NCI-H2227 treated with DMSO at 0.1 percent for 48 hours (cell line): ENCODE results near the gene ITIH4.

Source experiments
- DNase-seq: peaks from one replicate; lab custom pipeline; 2025; lab: John Stamatoyannopoulos, UW

The ITIH4 gene

DNA sequence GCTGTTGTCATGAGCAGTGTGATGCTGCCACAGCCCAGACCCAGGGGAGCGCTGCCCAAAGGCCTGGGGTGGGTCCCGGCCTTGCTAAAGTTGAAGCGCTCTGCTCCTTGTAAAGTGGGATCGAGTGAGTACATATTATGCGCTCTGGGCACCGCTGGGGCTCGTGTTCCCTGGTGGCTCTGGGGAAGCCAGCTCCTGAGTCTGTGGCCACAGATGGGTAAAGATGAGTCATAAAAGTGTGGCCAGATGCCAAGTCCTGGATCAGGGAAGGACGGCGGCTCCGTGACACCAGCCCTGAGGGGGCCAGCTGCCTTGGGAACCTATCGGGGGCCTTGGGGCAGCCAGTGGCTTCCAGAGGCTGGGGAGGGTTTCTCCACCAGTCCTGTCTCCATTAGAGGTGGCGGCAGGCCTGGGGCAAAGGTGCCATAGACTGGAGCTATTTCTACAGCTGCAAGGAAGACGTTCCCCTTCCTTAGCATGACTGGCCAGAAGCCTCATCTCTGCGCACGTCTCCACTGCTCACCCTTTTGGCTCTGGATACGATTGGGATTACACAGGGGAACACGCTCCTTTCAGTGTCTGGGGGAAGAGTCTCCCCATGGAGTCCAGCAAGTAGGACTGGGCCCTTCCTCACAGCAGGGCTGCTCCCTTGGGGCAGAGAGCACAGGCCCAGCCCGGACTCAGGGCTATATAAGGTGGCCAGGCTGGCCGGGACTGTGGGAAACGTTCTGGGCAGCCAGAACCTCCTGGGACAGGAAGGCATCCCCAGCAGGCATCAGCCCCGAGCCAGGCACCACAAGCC, 1.2 kb upstream of the ITIH4 start:
- no peak for DNase-seq

DNA sequence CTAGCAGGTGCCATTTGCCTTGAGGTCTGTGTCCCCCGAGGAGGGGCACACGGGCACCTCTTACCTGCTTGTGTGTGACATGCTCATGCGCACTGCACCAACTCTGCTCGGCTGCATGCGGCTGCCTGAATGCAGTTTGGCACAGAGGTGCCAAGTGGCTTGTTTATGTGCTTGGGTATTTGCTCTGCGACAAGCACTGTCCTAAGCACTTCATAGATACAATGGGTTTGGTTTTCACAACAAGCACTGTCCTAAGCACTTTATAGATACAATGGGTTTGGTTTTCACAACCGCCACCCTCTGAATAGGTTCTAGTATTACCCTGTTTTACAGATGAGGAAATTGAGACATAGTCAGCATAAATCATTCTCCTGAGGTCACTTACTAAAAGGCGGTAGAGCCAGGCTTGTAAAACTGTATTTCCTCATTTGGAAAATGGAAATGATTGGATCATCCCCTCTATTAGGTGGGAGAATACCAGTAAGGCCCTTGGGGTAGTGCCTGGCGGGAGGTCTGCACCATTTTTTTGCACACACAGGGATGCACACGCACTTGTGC, 487 bp downstream of the ITIH4 start:
- no peak for DNase-seq

DNA sequence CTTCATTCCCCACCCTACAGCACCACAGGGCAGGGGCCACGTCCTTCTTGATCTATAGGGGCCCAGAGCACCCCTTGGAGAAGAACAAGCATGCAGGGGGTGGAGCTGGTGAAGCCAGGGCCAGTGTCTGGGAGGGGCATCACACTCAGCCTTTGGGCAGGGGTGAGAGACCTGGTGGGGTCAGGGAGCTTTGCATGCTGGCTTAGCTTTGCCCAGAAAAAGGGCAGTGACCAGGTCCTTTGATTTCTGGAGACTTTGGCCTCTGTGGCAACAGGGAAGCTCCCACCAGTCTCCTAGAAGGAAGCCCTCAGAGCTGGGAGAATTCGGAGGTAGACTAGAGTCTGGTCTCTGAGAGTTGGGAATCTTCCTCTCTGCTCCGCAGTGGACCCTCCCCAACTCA, 990 bp downstream of the ITIH4 start:
- DNase-seq: no peak

- DNase-seq: no peak
Measured at GRCh38 chr3:52827866-52828376, 2.6 kb downstream of the ITIH4 start.

GRCh38 chr3:52827441-52827840, 3.0 kb downstream of the ITIH4 start:
- DNase-seq: no peak

GRCh38 chr3:52824037-52824436, 6.4 kb downstream of the ITIH4 start:
- DNase-seq: no peak

GRCh38 chr3:52822363-52822762, 8.1 kb downstream of the ITIH4 start:
- DNase-seq: no peak

GRCh38 chr3:52820736-52821135, 9.7 kb downstream of the ITIH4 start:
- DNase-seq: no peak

GRCh38 chr3:52819936-52820335, 10.5 kb downstream of the ITIH4 start:
- DNase-seq: no peak

- DNase-seq: no peak
Measured at GRCh38 chr3:52817860-52818259, 12.6 kb downstream of the ITIH4 start.

DNA sequence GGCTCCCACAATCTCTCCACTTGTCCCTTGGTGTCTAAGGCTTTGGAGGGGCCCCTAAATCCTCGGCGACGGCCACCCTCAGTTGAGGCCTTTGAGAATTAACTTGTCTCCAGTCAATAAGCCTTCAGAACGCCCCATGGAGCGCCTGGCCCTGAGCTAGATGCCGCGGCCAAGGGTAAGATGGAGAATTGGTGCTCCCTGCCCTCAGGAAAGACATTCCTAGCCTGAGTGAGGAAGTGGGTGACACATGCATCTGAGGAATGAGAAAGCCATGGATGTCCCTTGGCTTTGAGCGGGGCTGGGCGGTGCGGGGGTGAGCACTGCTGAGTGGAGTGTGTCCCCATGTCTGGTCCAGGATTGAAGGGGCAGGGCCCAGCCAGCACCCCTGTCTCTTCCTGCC, 13.3 kb downstream of the ITIH4 start:
- DNase-seq: no peak

DNA sequence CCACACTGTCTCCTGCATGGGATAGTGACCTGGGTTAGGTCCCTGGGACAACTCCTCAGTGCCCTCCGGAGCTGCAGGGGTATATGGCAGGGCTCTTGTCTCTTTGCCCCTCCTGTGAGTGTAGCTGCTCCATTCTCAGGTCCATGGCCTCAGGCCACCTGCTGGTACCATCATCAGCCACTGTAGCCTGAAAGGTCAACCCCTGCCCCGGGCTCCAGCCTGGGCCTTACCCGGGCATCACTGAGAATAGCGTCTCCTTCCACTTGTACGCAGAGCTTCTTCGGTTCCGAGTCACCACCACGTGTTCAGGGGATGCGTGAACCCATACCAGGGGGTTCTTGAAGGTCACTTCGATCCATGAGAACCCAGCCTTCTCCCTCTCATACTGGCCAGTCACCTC, 13.8 kb downstream of the ITIH4 start:
- no peak for DNase-seq

DNA sequence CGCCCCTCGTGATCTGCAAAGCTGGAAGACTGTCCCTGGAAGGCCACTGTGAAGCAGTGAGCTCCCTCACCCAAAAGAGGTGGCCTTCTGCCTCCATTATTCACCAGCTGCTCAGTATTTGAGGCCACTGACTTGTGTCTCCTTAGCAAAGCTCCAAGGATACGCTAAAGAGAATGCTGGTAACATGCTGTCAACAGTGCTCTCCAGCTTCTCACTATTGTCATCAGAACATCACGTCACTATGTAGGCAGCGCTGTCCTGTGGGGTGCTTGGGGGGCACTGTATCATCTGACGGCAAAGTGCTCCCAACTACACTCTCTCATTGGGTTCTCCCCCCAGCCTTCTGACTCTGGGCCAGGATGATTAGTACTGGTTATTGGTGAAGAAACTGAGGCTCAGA, 14.3 kb downstream of the ITIH4 start:
- no peak for DNase-seq

DNA sequence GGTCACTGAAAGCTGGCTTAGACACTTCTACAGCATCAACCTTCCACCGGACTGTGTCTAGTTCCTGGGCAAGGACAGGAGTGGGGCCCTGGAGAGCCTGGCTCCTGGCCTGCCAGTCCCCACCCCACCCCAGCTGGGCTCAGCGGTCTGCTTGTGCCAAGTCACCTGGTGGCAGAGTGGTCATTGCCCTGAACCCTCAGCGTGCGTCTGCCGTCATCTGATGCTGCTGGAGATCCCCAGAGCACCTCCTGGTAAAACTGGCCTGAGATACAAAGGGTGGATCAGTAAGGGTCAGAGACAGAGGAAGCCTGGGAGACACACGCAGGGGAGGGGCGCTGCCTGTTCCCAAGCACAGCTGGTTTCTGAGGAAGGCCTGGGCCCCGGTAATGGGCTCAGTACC, 16.7 kb downstream of the ITIH4 start:
- DNase-seq: no peak

- DNase-seq: no peak
Measured at GRCh38 chr3:52811452-52812011, 18.9 kb downstream of the ITIH4 start.

GRCh38 chr3:52810923-52811322, 19.5 kb downstream of the ITIH4 start:
- no peak for DNase-seq

GRCh38 chr3:52809662-52810377, 20.7 kb downstream of the ITIH4 start:
- DNase-seq: no peak

DNA sequence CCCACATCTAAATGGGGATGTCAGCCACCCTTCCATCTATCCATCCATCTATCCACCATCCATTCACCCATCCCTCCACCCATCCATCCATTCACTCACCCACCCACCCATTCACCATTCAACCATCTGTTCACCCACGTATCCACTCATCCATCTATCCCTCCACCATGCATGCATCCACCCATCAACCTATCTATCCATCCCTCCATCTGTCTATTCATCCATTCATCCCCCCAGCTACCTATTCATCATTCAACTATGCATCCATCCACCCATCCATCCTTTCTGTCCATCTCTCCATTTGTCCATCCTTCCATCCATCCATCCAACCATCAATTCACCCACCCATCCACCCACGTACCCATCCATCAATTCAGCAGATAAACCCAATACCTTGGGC, 21.3 kb downstream of the ITIH4 start:
- DNase-seq: no peak

DNA sequence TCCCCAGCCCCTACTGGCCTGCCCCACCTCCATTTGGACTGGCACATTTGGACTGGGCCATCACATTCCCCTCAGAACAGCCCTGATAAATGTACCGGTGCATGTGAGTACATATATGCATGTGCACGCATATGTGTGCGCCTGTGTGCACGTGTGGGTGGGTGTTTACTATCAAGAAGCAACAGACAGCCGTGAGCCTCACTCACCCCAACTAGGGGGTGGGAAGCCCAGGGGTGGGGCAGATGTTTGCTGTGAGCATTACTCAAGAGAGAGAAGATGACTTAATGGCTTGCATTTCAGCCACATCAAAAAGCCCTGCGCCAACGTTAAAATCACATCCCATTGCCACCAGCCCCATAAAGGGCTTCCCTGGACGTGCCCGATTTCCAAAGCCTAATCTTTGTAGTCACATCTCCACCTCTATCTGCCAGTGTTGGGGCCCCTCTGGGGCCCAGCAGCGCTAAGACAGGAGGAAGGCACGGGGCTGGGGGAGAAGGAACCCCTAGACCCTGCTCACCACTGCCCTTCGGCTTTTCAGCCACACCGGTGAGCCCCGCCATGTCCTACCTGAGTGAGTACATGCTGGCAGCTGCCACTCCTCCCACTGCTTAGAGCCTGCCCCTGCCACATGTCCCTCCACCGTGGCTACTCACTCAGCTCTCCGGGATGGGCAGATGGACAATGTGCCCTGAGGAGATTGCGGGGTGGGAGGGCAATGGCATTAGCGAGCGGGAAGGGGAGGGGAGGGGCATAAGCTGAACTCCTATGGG, 25.0 kb downstream of the ITIH4 start:
- no peak for DNase-seq

- DNase-seq: no peak
Measured at GRCh38 chr3:52801839-52802238, 28.6 kb downstream of the ITIH4 start.

DNA sequence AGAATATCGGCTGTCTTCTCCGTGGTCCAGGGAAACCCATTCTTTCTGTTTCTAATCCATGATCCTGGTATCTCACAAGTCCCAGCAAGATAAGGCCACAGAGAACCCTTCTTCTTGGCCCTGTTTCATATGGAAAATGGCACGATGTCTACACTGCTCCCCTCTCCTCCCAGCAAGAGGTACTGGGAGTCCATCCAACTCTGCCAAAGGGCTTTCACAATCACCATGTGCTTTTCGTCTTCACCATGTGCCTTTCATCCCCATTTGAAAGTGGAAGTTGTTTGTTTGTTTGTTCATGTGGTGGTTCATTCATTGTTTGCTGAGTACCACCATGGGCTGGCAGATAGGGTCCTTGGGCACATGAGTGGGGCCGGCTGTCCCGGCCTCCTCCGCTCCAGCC, 30.4 kb downstream of the ITIH4 start:
- DNase-seq: no peak

- no peak for DNase-seq
Measured at GRCh38 chr3:52798978-52799476, 31.4 kb downstream of the ITIH4 start.
